ENCODE measurements around the gene LCORL.

LCORL gene

GRCh38 chr4:17823871-17824669 lies 197.5 kb downstream of the LCORL start:
- DNase-seq, result no peak

- DNase-seq, result no peak
Observed at GRCh38 chr4:17817027-17817426, 204.5 kb downstream of the LCORL start.

GRCh38 chr4:17816142-17816541 lies 205.4 kb downstream of the LCORL start:
- no peak for DNase-seq

GRCh38 chr4:17814140-17814539 lies 207.4 kb downstream of the LCORL start:
- DNase-seq, result no peak

GRCh38 chr4:17812801-17813200 lies 208.8 kb downstream of the LCORL start:
- DNase-seq, result no peak

- DNase-seq, result no peak
Observed at GRCh38 chr4:17812125-17812524, 209.4 kb downstream of the LCORL start.

GRCh38 chr4:17811078-17811603 lies 210.4 kb downstream of the LCORL start:
- DNase-seq, result no peak

- DNase-seq, result peak; percentile 97
Observed at GRCh38 chr4:17810260-17811077, 211.1 kb downstream of the LCORL start, which contains the start of the genes DCAF16 and NCAPG. Gene DCAF16, minus strand, starts transcription at chr4:17810757. Its CDS starts 6,616 bp downstream, at chr4:17804141. Gene NCAPG, plus strand, starts transcription at chr4:17810979. Its CDS starts 99 bp downstream, at chr4:17811078.

- DNase-seq, result no peak
Observed at GRCh38 chr4:17809667-17810066, 211.9 kb downstream of the LCORL start.

- DNase-seq, result no peak
Observed at GRCh38 chr4:17807446-17807845, 214.1 kb downstream of the LCORL start.

GRCh38 chr4:17805580-17806155 lies 215.9 kb downstream of the LCORL start:
- DNase-seq, result no peak

GRCh38 chr4:17797808-17798207 lies 223.7 kb downstream of the LCORL start:
- no peak for DNase-seq

GRCh38 chr4:17794730-17795129 lies 226.8 kb downstream of the LCORL start:
- DNase-seq, result no peak

Measured in NCI-H1417 treated with DMSO at 0.1 percent for 48 hours (cell line).